Osteocyte (in vitro differentiated cells): ENCODE measurements around the gene PRKCSH. TPM values are rescaled to one million over a fixed set of nuclear protein-coding genes. Genes with fewer than 3 reads are reported as not detected.

Source experiments
- DNase-seq: peaks from one replicate; pipeline ENCODE4 v3.0.0; 2021; ENCODE audit warnings: mixed read lengths; ENCODE audit not compliant: unreplicated experiment; ENCODE audit errors: extremely low spot score
- H3K27ac Mint-ChIP-seq: one replicate; pipeline ENCODE4 v1.8.0; 2021; ENCODE audit warnings: mild to moderate bottlenecking, mixed read lengths; ENCODE audit not compliant: unreplicated experiment
- H3K27me3 Mint-ChIP-seq: one replicate; pipeline ENCODE4 v1.8.0; 2021; ENCODE audit warnings: mixed read lengths; ENCODE audit not compliant: unreplicated experiment
- H3K36me3 Mint-ChIP-seq: one replicate; pipeline ENCODE4 v1.8.0; 2021; ENCODE audit warnings: mixed read lengths; ENCODE audit not compliant: unreplicated experiment
- H3K4me1 Mint-ChIP-seq: one replicate; pipeline ENCODE4 v1.8.0; 2021; ENCODE audit warnings: mixed read lengths; ENCODE audit not compliant: unreplicated experiment
- H3K4me3 Mint-ChIP-seq: one replicate; pipeline ENCODE4 v1.8.0; 2021; ENCODE audit warnings: mild to moderate bottlenecking, moderate library complexity, mixed read lengths; ENCODE audit not compliant: unreplicated experiment
- H3K9me3 Mint-ChIP-seq: one replicate; pipeline ENCODE4 v1.8.0; 2021; ENCODE audit warnings: mixed read lengths; ENCODE audit not compliant: unreplicated experiment
- CTCF ChIP-seq: fragments of 200-600 bp; sonication (generic); IDR thresholded peaks from 2 replicates; pipeline ENCODE4 v1.5.0; 2021; ENCODE audit warnings: antibody characterized with exemption, mild to moderate bottlenecking, moderate library complexity
- total RNA-seq: library from RNA; stranded (reverse); gene quantifications from 2 replicates; pipeline ENCODE4 v1.2.1, GENCODE V29; 2021

PRKCSH gene
- total RNA-seq, 1 donor from 2014 or later: 415 TPM

- no peak overlapping the region for H3K27ac Mint-ChIP-seq
- no peak overlapping the region for H3K4me3 Mint-ChIP-seq
- no peaks in the 10 kb centered on the region for H3K4me1 Mint-ChIP-seq
- no peak for TF ChIP-seq CTCF
- H3K36me3 Mint-ChIP-seq: no peaks in the 10 kb centered on the region
- H3K9me3 Mint-ChIP-seq: no peaks in the 10 kb centered on the region
- peaks cover 21% of the 10 kb centered on the region for H3K27me3 Mint-ChIP-seq
- DNase-seq: no peak
These were observed 38.3 kb upstream of the PRKCSH start for GRCh38 chr19:11397089-11397610.

- Mint-ChIP-seq H3K27me3 (peaks cover 10% of the 10 kb centered on the region), H3K36me3 (no peaks in the 10 kb centered on the region), H3K4me3 (no peak overlapping the region), H3K9me3 (no peaks in the 10 kb centered on the region), H3K27ac (no peak overlapping the region), H3K4me1 (peaks cover under 1% of the 10 kb centered on the region)
- DNase-seq: no peak
- TF ChIP-seq CTCF: no peak
These were observed 35.8 kb upstream of the PRKCSH start for GRCh38 chr19:11399667-11400066.

- no peaks in the 10 kb centered on the region for H3K9me3 Mint-ChIP-seq
- peaks cover 4% of the 10 kb centered on the region for H3K27me3 Mint-ChIP-seq
- no peak overlapping the region for H3K4me3 Mint-ChIP-seq
- no peak for TF ChIP-seq CTCF
- H3K4me1 Mint-ChIP-seq: peaks cover 2% of the 10 kb centered on the region
- no peak for DNase-seq
- no peaks in the 10 kb centered on the region for H3K36me3 Mint-ChIP-seq
- H3K27ac Mint-ChIP-seq: no peak overlapping the region
These were observed 34.6 kb upstream of the PRKCSH start for GRCh38 chr19:11400798-11401197.

GRCh38 chr19:11401808-11402543 lies 33.5 kb upstream of the PRKCSH start:
- DNase-seq: no peak
- H3K27ac Mint-ChIP-seq: no peak overlapping the region
- peaks cover under 1% of the 10 kb centered on the region for H3K27me3 Mint-ChIP-seq
- H3K36me3 Mint-ChIP-seq: no peaks in the 10 kb centered on the region
- no peaks in the 10 kb centered on the region for H3K9me3 Mint-ChIP-seq
- H3K4me3 Mint-ChIP-seq: no peak overlapping the region
- peaks cover 2% of the 10 kb centered on the region for H3K4me1 Mint-ChIP-seq
- TF ChIP-seq CTCF: no peak

GRCh38 chr19:11404588-11405222 lies 30.7 kb upstream of the PRKCSH start:
- no peaks in the 10 kb centered on the region for H3K27me3 Mint-ChIP-seq
- no peak for DNase-seq
- TF ChIP-seq CTCF: no peak
- peaks cover 2% of the 10 kb centered on the region for H3K4me1 Mint-ChIP-seq
- no peaks in the 10 kb centered on the region for H3K36me3 Mint-ChIP-seq
- no peak overlapping the region for H3K27ac Mint-ChIP-seq
- no peaks in the 10 kb centered on the region for H3K9me3 Mint-ChIP-seq
- no peak overlapping the region for H3K4me3 Mint-ChIP-seq
